ENCODE measurements around the gene LILRA6. TPM values are rescaled to one million over a fixed set of nuclear protein-coding genes. Genes with fewer than 3 reads are reported as not detected.

The LILRA6 gene
- total RNA-seq, 1 donor from 2014 or later = not detected

DNA sequence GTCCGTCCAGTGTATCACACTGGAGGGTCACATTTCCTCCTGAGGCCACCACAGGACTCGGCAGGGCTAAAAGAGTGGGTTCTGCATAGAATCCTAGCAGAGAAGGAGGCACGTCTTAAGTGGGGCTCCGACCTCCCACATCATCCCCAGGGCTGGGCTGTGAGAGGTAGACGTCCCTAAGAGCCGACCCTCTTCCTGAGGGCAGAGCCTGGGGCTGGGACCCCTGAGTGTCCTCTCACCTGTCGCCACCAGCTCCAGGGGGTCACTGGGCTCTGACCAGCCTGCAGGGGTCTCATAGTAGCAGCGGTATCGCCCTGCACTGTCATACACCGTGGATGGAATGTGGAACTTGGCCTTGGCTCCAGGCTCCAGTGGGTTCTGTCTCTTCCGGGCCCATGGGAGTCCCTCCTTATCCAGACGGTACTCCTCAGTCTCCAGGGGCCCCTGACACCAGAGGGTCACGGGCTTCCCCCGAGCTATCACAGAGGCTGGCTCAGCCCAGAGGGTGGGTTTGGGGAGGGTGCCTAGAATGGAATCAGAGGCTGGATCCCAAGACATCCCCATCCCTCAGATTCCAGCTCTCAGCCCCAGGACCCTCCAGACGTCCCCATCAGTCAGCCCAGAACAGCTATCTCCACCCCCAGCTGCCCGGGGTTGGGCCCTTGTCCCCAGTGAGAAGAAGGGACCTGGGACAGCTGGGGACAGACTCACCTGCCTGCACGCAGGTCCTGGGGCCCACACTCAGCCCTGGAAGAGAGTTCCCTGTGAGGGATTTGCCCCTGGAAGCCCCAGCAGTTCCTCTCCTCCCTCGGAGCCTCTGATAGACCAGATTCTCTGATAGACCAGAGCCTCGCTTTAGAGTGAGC lies 13.9 kb upstream of the LILRA6 start:
- Histone ChIP-seq H3K4me2 (ENCODE audit: low read length) (no peak overlapping the region), H3K4me3 (ENCODE audit: insufficient read depth, low read depth, low read length) (no peak overlapping the region), H4K20me1 (ENCODE audit: insufficient read depth, low read length) (no peaks in the 10 kb centered on the region), H3K9ac (ENCODE audit: low read length) (no peak overlapping the region), H3K79me2 (ENCODE audit: insufficient read depth, low read length) (no peaks in the 10 kb centered on the region), H3K27me3 (ENCODE audit: insufficient read depth, low read length) (no peaks in the 10 kb centered on the region), H2AFZ (ENCODE audit: low read depth, low read length) (no peak overlapping the region), H3K9me3 (ENCODE audit: insufficient read depth, low read depth, low read length) (no peaks in the 10 kb centered on the region), H3K4me1 (ENCODE audit: insufficient read depth, low read length) (no peaks in the 10 kb centered on the region), H3K27ac (ENCODE audit: low read depth, low read length) (no peak overlapping the region), H3K36me3 (ENCODE audit: insufficient read depth, low read length) (no peaks in the 10 kb centered on the region)
- no peak for FAIRE-seq
- H3K4me1 Mint-ChIP-seq (ENCODE audit: low read depth, unreplicated experiment) = no peaks in the 10 kb centered on the region
- H3K27ac Mint-ChIP-seq (ENCODE audit: unreplicated experiment) = no peak overlapping the region
- no peaks in the 10 kb centered on the region for H3K9me3 Mint-ChIP-seq (ENCODE audit: unreplicated experiment)
- no peak overlapping the region for H3K4me3 Mint-ChIP-seq (ENCODE audit: unreplicated experiment)
- no peak for DNase-seq (ENCODE audit: low read depth)
- H3K27me3 Mint-ChIP-seq (ENCODE audit: low read depth, unreplicated experiment) = peaks cover 33% of the 10 kb centered on the region
- H3K36me3 Mint-ChIP-seq (ENCODE audit: low read depth, unreplicated experiment) = peaks cover 3% of the 10 kb centered on the region
- TF ChIP-seq EZH2 (IDR thresholded peaks at IDR 0.05; ENCODE audit: insufficient read depth, low read length) = no peak
- TF ChIP-seq, protein P1, sequence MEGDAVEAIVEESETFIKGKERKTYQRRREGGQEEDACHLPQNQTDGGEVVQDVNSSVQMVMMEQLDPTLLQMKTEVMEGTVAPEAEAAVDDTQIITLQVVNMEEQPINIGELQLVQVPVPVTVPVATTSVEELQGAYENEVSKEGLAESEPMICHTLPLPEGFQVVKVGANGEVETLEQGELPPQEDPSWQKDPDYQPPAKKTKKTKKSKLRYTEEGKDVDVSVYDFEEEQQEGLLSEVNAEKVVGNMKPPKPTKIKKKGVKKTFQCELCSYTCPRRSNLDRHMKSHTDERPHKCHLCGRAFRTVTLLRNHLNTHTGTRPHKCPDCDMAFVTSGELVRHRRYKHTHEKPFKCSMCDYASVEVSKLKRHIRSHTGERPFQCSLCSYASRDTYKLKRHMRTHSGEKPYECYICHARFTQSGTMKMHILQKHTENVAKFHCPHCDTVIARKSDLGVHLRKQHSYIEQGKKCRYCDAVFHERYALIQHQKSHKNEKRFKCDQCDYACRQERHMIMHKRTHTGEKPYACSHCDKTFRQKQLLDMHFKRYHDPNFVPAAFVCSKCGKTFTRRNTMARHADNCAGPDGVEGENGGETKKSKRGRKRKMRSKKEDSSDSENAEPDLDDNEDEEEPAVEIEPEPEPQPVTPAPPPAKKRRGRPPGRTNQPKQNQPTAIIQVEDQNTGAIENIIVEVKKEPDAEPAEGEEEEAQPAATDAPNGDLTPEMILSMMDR (IDR thresholded peaks at IDR 0.05; ENCODE audit: insufficient read depth, low read depth, low read length) = no peak

DNA sequence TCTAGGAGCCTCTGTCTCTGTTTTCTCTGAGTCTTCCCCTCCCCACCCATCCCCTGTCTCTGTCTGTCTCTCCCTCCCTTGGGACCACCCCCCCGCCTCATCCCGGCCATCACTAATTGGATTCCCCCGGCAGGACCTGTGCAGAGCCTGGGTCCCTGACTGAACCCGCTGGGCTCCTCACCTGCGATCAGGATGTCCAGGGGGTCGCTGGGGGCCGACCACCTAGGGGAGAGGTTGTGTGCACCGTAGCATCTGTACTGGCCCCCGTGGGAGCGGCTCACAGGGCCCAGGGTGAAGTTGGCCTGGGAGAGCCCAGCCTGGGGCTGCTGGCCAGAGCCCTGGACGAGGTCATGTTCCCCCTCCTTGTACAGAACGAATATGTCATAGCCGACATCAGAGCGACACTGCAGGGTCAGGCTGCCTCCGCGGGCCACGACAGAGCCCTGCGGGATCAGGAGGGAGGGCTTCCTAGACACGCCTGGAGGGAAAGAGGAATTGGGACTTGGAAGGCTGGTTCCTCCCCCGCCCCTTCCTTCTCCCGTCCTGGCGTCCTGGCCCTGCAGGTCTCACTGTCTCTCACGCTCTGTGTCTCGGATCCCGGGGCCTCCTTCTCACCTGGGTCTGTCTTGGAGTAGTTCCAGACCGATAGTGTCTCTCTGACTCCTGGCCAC lies 12.7 kb upstream of the LILRA6 start:
- Histone ChIP-seq H2AFZ (ENCODE audit: low read depth, low read length) (no peak overlapping the region), H3K36me3 (ENCODE audit: insufficient read depth, low read length) (no peaks in the 10 kb centered on the region), H3K4me3 (ENCODE audit: insufficient read depth, low read depth, low read length) (no peak overlapping the region), H3K9ac (ENCODE audit: low read length) (no peak overlapping the region), H3K4me1 (ENCODE audit: insufficient read depth, low read length) (no peaks in the 10 kb centered on the region), H3K9me3 (ENCODE audit: insufficient read depth, low read depth, low read length) (no peaks in the 10 kb centered on the region), H4K20me1 (ENCODE audit: insufficient read depth, low read length) (no peaks in the 10 kb centered on the region), H3K27me3 (ENCODE audit: insufficient read depth, low read length) (no peaks in the 10 kb centered on the region), H3K79me2 (ENCODE audit: insufficient read depth, low read length) (no peaks in the 10 kb centered on the region), H3K27ac (ENCODE audit: low read depth, low read length) (no peak overlapping the region), H3K4me2 (ENCODE audit: low read length) (no peak overlapping the region)
- FAIRE-seq = no peak
- no peak for DNase-seq (ENCODE audit: low read depth)
- no peaks in the 10 kb centered on the region for H3K9me3 Mint-ChIP-seq (ENCODE audit: unreplicated experiment)
- no peak overlapping the region for H3K4me3 Mint-ChIP-seq (ENCODE audit: unreplicated experiment)
- no peak overlapping the region for H3K27ac Mint-ChIP-seq (ENCODE audit: unreplicated experiment)
- no peaks in the 10 kb centered on the region for H3K4me1 Mint-ChIP-seq (ENCODE audit: low read depth, unreplicated experiment)
- peaks cover 3% of the 10 kb centered on the region for H3K36me3 Mint-ChIP-seq (ENCODE audit: low read depth, unreplicated experiment)
- TF ChIP-seq, protein P1 (IDR thresholded peaks at IDR 0.05; ENCODE audit: insufficient read depth, low read depth, low read length) = no peak
- no peak for TF ChIP-seq EZH2 (IDR thresholded peaks at IDR 0.05; ENCODE audit: insufficient read depth, low read length)
- peaks cover 36% of the 10 kb centered on the region for H3K27me3 Mint-ChIP-seq (ENCODE audit: low read depth, unreplicated experiment)

Measured in astrocyte (in vitro differentiated cells and primary cell).